ENCODE data around the gene RENBP. TPM values are rescaled to one million over a fixed set of nuclear protein-coding genes. Genes with fewer than 3 reads are reported as not detected.
A peak's percentile ranks its signal among the peaks of the same experiment; 100 is the strongest.

RENBP gene
- total RNA-seq, 1 donor = 6.5 TPM

DNA sequence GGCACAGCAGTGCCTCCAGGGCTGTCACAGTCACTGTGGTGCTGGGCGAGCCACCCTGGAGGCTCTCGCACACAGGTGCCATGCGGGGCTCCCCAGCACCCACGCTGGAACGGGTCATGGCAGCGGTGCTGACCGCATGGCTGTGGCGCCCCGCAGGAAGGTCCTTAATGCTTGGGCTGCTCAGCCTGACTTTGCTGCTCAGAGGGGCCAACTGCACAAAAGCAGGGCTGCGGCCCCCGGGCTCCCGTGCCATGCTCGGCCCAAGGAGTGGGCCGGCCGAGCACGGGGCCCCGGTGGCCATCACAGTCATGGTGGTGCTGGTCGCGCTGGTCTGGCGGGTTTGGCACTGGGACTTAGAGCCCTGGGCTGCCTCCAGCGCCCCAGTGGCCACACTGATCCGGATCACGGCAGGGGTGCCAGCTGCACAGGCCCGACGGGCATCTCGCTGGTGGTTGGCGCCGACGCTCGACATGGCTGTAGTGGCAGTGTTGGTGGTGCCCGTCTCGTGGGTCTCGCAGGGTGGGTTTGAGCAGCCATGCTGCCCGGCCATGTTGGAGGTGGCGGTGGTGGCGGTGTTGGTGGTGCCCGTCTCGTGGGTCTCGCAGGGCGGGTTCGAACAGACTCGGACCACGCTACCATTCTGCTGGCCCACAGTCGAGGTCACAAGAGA lies 10.2 kb upstream of the RENBP start:
- DNase-seq (ENCODE audit: insufficient read length, low spot score, missing footprints) = peak; percentile 87
- Histone ChIP-seq H3K4me1 (ENCODE audit: insufficient read depth, low read length) (no peaks in the 10 kb centered on the region), H4K20me1 (ENCODE audit: insufficient read depth, low read length) (peaks cover 2% of the 10 kb centered on the region), H2AFZ (ENCODE audit: low read length) (no peak overlapping the region), H3K27me3 (ENCODE audit: insufficient read depth, low read length) (no peaks in the 10 kb centered on the region), H3K9me3 (ENCODE audit: low read depth, low read length) (no peaks in the 10 kb centered on the region), H3K4me2 (ENCODE audit: insufficient read depth, low read length) (no peak overlapping the region), H3K79me2 (ENCODE audit: insufficient read depth, low read length) (no peaks in the 10 kb centered on the region), H3K27ac (ENCODE audit: low read depth, low read length) (no peak overlapping the region), H3K36me3 (ENCODE audit: insufficient read depth, low read length) (peaks cover 83% of the 10 kb centered on the region), H3K4me3 (ENCODE audit: insufficient read depth, low read length) (no peak overlapping the region)
- TF ChIP-seq, protein P1, sequence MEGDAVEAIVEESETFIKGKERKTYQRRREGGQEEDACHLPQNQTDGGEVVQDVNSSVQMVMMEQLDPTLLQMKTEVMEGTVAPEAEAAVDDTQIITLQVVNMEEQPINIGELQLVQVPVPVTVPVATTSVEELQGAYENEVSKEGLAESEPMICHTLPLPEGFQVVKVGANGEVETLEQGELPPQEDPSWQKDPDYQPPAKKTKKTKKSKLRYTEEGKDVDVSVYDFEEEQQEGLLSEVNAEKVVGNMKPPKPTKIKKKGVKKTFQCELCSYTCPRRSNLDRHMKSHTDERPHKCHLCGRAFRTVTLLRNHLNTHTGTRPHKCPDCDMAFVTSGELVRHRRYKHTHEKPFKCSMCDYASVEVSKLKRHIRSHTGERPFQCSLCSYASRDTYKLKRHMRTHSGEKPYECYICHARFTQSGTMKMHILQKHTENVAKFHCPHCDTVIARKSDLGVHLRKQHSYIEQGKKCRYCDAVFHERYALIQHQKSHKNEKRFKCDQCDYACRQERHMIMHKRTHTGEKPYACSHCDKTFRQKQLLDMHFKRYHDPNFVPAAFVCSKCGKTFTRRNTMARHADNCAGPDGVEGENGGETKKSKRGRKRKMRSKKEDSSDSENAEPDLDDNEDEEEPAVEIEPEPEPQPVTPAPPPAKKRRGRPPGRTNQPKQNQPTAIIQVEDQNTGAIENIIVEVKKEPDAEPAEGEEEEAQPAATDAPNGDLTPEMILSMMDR (IDR thresholded peaks at IDR 0.05; ENCODE audit: extremely low read depth, low read depth, low read length) = no peak

DNA sequence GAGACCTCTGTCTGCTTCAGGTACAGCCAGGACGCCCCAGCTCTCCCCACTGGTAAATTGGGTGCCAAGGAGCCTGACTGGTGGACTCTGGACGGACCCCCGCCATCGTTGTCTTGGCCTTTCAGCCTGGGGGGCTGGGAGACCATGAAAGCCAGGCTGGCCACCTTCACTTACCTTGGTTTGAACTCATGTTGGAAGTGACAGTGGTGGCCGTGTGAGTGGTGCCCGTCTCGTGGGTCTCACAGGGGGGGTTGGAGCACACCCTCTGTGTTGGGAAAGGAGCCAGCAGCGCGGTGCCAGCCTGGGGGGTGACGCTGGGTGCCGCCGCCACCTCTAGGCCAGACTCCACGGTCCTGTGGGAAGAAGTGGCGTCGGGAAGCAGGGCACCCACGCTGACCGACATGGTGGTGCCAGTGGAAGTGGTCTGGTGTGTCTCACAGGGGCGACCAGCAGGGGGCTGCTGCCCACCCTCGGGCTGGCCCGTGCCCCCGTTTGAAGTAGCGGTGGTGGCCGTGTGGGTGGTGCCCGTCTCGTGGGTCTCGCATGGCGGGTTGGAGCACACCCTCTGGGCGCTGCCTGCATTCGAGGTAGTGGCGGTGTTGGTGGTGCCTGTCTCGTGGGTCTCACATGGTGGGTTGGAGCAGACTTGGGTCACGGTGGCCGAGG lies 9.6 kb upstream of the RENBP start:
- H3K36me3 ChIP-seq (ENCODE audit: insufficient read depth, low read length) = peaks cover 81% of the 10 kb centered on the region
- TF ChIP-seq, protein P1 (IDR thresholded peaks at IDR 0.05; ENCODE audit: extremely low read depth, low read depth, low read length) = no peak
- H3K27ac ChIP-seq (ENCODE audit: low read depth, low read length) = no peak overlapping the region
- no peak for DNase-seq (ENCODE audit: insufficient read length, low spot score, missing footprints)
- no peak overlapping the region for H3K4me3 ChIP-seq (ENCODE audit: insufficient read depth, low read length)
- H3K4me2 ChIP-seq (ENCODE audit: insufficient read depth, low read length) = no peak overlapping the region
- H3K4me1 ChIP-seq (ENCODE audit: insufficient read depth, low read length) = no peaks in the 10 kb centered on the region
- no peaks in the 10 kb centered on the region for H3K79me2 ChIP-seq (ENCODE audit: insufficient read depth, low read length)
- H3K27me3 ChIP-seq (ENCODE audit: insufficient read depth, low read length) = no peaks in the 10 kb centered on the region
- peaks cover 2% of the 10 kb centered on the region for H4K20me1 ChIP-seq (ENCODE audit: insufficient read depth, low read length)
- no peaks in the 10 kb centered on the region for H3K9me3 ChIP-seq (ENCODE audit: low read depth, low read length)
- no peak overlapping the region for H2AFZ ChIP-seq (ENCODE audit: low read length)

DNA sequence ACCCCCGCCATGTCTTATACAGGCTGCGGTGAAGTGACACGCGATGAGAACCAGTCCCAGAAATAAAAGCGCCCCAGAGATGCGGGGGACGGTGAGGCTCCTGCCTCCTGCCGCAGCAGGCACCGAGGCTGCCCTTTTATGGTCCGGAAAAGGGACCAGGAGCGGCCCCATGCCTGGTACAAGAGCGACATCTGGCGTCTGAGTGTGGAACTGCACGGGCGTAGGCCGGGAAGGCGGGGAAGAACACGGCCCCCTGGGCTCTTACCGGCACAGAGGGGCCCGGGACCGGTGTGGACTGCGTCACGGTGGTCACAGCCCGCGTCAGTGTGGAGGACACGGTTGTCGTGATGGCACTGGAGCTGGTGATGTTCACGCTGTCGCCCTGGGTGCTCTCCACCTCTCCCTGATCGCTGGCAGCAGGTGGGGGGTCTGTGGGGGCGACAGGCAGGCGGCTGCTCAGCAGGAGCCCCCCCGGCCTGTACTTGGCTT lies 8.9 kb upstream of the RENBP start:
- H3K79me2 ChIP-seq (ENCODE audit: insufficient read depth, low read length) = no peaks in the 10 kb centered on the region
- TF ChIP-seq, protein P1 (IDR thresholded peaks at IDR 0.05; ENCODE audit: extremely low read depth, low read depth, low read length) = peak; percentile 91
- no peaks in the 10 kb centered on the region for H3K27me3 ChIP-seq (ENCODE audit: insufficient read depth, low read length)
- H3K4me1 ChIP-seq (ENCODE audit: insufficient read depth, low read length) = no peaks in the 10 kb centered on the region
- peak; percentile 99 for DNase-seq (ENCODE audit: insufficient read length, low spot score, missing footprints)
- H3K4me3 ChIP-seq (ENCODE audit: insufficient read depth, low read length) = no peak overlapping the region
- H3K36me3 ChIP-seq (ENCODE audit: insufficient read depth, low read length) = peaks cover 75% of the 10 kb centered on the region
- H2AFZ ChIP-seq (ENCODE audit: low read length) = no peak overlapping the region
- peaks cover 2% of the 10 kb centered on the region for H4K20me1 ChIP-seq (ENCODE audit: insufficient read depth, low read length)
- no peaks in the 10 kb centered on the region for H3K9me3 ChIP-seq (ENCODE audit: low read depth, low read length)
- H3K27ac ChIP-seq (ENCODE audit: low read depth, low read length) = no peak overlapping the region
- no peak overlapping the region for H3K4me2 ChIP-seq (ENCODE audit: insufficient read depth, low read length)

DNA sequence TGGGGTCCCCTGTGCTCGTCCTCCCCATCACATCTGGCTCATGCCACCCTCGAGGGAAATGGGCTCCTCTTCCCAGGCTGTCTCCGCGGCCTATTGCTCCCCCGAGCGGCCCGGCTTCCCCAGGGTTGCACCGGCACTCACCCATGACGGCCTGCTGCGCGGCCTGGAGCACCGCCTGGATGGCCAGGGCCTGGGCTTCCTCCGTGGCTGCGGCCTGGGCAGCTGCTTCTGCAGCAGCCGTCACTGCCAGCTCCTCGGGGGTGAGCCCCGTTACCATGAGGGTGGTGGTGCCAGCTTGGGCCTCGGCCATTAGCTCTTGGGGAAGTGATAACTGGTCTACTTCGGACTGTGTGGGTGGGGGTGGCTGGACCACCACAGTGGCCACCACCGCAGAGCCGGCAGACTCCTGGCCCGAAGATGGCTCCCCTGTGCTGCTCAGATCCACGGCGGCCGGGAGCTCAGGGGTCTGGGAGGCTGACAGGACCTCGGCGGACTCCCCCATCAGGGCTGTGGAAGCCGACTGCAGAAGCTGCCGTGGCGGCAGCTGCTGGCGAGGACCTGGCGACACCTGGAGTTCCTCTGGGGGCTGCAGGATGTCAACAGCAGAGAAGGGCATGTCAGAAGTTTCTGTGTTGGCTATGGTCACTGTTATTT lies 8.1 kb upstream of the RENBP start:
- Histone ChIP-seq H3K27me3 (ENCODE audit: insufficient read depth, low read length) (no peaks in the 10 kb centered on the region), H3K36me3 (ENCODE audit: insufficient read depth, low read length) (peaks cover 66% of the 10 kb centered on the region), H3K4me3 (ENCODE audit: insufficient read depth, low read length) (no peak overlapping the region), H3K9me3 (ENCODE audit: low read depth, low read length) (no peaks in the 10 kb centered on the region), H3K4me1 (ENCODE audit: insufficient read depth, low read length) (no peaks in the 10 kb centered on the region), H3K27ac (ENCODE audit: low read depth, low read length) (no peak overlapping the region), H2AFZ (ENCODE audit: low read length) (no peak overlapping the region), H4K20me1 (ENCODE audit: insufficient read depth, low read length) (no peaks in the 10 kb centered on the region), H3K79me2 (ENCODE audit: insufficient read depth, low read length) (no peaks in the 10 kb centered on the region), H3K4me2 (ENCODE audit: insufficient read depth, low read length) (no peak overlapping the region)
- TF ChIP-seq, protein P1 (IDR thresholded peaks at IDR 0.05; ENCODE audit: extremely low read depth, low read depth, low read length) = no peak
- no peak for DNase-seq (ENCODE audit: insufficient read length, low spot score, missing footprints)
